Rectal smooth muscle tissue (tissue), 1 donor: ENCODE data around the gene MTR.

ENCODE experiments used
- H3K27ac ChIP-seq: one replicate; pipeline ENCODE4 v1.7.0; 2013; ENCODE audit warnings: low read depth, low read length, inconsistent platforms
- H3K27me3 ChIP-seq: one replicate; pipeline ENCODE4 v1.7.0; 2013; ENCODE audit warnings: low read length; ENCODE audit not compliant: control insufficient read depth, insufficient read depth
- H3K36me3 ChIP-seq: one replicate; pipeline ENCODE4 v1.7.0; 2013; ENCODE audit warnings: low read length; ENCODE audit not compliant: control insufficient read depth, insufficient read depth
- H3K4me1 ChIP-seq: one replicate; pipeline ENCODE4 v1.7.0; 2013; ENCODE audit warnings: low read length; ENCODE audit not compliant: control insufficient read depth, insufficient read depth
- H3K4me3 ChIP-seq: one replicate; pipeline ENCODE4 v1.7.0; 2013; ENCODE audit warnings: low read length
- H3K9ac ChIP-seq: one replicate; pipeline ENCODE4 v1.7.0; 2013; ENCODE audit warnings: low read length

MTR gene

DNA sequence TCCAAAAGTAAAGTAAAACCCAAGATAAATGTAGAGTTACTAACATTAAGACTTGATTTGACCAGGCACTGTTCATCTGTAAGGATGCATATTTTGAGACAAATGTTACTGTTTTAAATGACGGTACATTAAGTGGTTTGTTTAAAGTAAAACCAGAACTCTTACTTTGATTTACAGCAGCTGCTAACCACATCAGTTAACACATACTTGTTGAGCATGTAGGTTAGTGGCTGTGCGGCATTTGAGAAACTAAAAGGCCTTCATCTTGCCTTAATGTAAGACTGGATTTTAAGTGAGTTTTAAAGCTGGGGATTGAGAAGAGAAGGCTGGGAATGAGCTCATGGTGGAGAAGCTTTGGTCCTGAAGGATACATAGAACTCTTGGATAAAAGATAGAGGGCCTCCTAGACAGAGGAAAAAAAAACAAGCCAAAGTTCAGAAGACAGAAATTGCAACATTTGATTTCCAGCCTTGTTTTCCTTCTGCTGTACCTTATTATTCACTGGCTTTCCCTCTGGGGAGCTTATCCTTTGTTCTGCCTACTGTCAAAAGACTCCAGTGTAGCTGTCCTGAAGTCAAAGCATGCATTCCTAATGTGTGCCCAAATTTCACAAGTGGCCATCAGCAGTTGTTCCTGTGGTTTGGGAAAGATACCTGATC, 66.6 kb downstream of the MTR start:
- Histone ChIP-seq H3K4me1 (peaks cover 28% of the 10 kb centered on the region), H3K27me3 (no peaks in the 10 kb centered on the region), H3K9ac (no peak overlapping the region), H3K36me3 (peaks cover 18% of the 10 kb centered on the region), H3K27ac (peak overlapping the region; percentile 42), H3K4me3 (no peak overlapping the region)

DNA sequence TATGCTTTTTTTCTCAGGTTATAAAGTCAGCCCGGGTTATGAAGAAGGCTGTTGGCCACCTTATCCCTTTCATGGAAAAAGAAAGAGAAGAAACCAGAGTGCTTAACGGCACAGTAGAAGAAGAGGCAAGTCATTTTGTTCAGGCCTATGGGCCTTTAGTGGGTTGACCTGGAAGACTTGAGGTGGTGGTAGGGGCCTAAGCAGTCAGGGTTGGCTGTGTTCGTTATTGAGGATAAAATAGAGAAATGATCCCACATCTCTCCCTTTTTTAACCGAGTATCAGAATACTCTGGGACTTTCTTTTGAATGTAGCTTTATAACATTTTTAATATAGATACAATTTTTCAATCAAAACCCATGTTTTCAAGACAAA, 67.1 kb downstream of the MTR start:
- Histone ChIP-seq H3K4me1 (peaks cover 28% of the 10 kb centered on the region), H3K4me3 (no peak overlapping the region), H3K36me3 (peaks cover 18% of the 10 kb centered on the region), H3K27me3 (no peaks in the 10 kb centered on the region), H3K27ac (peak overlapping the region; percentile 42), H3K9ac (no peak overlapping the region)

DNA sequence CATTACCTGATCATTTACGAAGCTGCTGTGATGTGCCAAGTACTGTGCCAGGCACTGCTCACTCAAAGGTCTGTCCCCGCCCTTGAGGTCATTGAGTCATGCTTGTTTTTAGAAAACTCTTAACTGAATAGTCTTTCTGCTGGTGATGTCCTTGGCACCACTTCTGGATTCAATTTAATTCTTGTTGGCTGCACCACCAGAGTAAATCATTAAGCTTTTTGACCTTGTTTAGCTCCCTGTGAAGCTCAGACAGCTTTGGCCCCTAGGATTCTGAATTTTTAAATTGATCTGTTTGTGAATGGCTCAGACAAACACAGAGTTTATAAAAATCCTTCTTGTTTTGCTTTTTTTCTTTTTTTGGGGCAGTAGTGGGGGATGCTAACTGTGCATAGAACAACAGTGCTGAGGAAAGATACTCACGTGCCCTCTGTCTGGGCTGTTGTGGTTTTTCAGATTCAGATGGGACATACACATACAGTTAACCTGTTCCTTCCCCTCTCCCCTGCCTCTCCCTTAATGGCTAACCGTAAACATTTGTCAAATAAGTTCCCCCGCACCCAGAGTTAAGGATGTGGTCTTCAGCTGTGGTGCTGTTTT, 67.6 kb downstream of the MTR start:
- H3K36me3 ChIP-seq, result peaks cover 18% of the 10 kb centered on the region
- H3K27ac ChIP-seq, result peak overlapping the region; percentile 44
- H3K9ac ChIP-seq, result no peak overlapping the region

DNA sequence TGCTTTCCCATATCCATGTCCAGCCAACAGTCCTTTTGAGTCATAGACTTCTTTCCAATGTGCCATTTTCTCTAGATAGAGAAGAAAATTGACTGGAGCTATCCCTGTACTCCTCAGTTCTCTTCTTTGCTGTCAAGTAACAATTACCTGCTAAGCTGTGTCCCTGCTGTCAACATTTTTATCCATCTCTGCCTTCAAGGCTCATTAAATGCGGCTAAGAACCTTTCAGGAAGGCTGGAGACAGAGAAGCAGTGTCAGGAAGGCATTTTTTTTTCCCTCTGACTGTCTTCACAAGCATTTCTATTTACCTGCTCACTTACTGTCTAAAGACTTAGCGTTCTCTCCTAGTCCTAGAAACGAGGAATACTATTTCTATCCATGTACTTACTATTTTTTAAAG, 69.1 kb downstream of the MTR start:
- Histone ChIP-seq H3K36me3 (peaks cover 18% of the 10 kb centered on the region), H3K4me1 (peaks cover 28% of the 10 kb centered on the region), H3K27me3 (no peaks in the 10 kb centered on the region), H3K27ac (no peak overlapping the region), H3K4me3 (no peak overlapping the region), H3K9ac (no peak overlapping the region)

More for the DNA sequence above, 67.6 kb downstream of the MTR start:
- Histone ChIP-seq H3K4me1 (peaks cover 28% of the 10 kb centered on the region), H3K4me3 (no peak overlapping the region), H3K27me3 (no peaks in the 10 kb centered on the region)

DNA sequence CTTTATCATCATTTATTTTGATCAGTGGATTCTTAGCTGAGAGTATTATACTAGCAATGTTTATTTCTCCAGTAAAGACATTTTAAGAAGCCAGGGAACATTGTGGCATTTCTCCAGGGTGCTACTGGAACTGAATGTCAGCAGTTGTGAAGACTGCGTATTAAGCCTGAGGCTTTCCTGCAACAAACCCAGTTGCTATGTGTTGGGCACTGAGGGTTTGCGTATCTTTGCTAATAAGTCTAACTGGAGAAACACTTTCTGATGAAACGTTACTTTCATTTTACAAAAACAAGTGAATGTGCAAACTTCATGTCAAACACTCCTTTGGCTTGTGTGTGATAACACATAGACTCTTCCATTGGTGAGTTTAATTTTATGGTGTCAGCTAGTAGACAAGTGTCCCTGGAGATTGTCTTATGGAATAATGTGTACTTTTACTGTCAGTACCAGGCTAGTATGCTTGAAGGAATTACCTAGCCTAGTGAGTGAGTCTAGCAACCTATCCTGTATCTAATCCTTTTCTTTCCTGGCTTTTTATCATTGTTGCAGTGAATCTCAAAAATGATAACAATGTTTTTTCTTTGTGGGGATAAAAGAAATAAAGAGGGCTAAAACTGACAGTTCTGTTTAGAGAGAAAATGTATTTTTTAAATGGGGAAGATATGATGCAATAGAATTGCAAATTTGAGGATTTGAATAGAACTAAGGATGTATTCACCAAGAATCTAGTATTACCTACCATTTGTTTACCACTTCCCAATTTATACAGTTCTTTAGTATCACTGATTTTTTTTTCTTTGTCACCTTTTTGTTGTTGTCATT, 70.1 kb downstream of the MTR start:
- H3K27me3 ChIP-seq, result no peaks in the 10 kb centered on the region
- H3K27ac ChIP-seq, result peak overlapping the region; percentile 69
- H3K4me3 ChIP-seq, result no peak overlapping the region
- peaks cover 18% of the 10 kb centered on the region for H3K36me3 ChIP-seq
- peaks cover 28% of the 10 kb centered on the region for H3K4me1 ChIP-seq
- no peak overlapping the region for H3K9ac ChIP-seq

DNA sequence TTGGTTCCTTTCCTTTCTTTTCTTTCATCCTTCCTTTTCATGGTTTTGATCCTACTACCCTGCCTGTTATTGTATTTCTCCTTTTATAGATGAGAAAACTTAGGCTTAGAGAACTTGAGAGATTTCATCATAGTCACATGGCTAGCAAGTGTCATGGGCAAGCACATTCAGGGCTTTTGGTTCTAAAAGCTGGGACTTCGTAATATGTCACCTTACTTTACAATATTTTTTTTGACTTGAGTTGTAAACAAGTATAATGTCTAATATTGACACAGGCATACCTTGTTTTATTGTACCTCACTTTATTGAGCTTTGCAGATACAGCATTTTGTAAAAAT, 70.7 kb downstream of the MTR start:
- peak overlapping the region; percentile 69 for H3K27ac ChIP-seq
- no peak overlapping the region for H3K4me3 ChIP-seq
- peaks cover 18% of the 10 kb centered on the region for H3K36me3 ChIP-seq
- H3K4me1 ChIP-seq, result peaks cover 28% of the 10 kb centered on the region
- H3K9ac ChIP-seq, result no peak overlapping the region
- no peaks in the 10 kb centered on the region for H3K27me3 ChIP-seq

DNA sequence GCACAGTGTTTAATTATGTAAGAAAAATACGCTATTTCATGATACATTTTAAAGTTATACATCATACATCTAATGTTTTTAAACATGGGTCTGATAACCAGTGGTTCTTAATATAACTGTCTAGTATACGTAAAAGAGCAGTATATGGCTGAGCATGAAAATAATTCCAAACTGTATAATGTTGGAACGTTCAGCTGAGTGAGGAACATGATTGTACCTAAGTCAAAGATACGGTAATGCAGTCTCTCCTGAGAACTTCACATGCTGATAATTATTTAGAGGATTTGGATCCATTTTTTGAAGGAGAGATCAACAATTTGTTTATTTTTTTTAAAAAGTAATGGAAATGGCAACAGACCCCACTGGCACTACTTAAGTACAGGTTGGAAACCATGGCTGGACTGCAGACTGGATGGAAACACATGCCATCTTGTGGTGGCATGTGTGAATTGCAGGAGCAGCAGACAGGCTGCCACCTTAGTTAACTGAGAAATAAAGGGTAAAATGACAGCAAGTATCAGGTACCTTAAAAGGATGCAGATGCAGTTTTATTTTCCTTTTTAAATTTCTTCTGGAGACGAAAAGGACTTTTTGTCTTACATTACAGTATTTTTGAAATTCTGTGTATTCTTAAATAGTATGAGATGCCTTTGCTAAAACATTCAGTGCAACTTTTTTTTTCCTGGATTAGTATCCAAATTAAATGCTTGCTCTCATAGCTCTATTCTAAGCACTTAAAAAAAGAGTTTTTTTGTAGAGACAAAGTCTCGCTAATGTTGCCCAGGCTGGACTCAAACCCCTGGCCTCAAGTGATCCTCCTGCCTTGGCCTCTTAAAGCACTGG, 73.8 kb downstream of the MTR start:
- H3K9ac ChIP-seq, result no peak overlapping the region
- H3K4me3 ChIP-seq, result no peak overlapping the region
- peaks cover 10% of the 10 kb centered on the region for H3K4me1 ChIP-seq
- no peaks in the 10 kb centered on the region for H3K36me3 ChIP-seq
- H3K27me3 ChIP-seq, result no peaks in the 10 kb centered on the region
- H3K27ac ChIP-seq, result no peak overlapping the region

DNA sequence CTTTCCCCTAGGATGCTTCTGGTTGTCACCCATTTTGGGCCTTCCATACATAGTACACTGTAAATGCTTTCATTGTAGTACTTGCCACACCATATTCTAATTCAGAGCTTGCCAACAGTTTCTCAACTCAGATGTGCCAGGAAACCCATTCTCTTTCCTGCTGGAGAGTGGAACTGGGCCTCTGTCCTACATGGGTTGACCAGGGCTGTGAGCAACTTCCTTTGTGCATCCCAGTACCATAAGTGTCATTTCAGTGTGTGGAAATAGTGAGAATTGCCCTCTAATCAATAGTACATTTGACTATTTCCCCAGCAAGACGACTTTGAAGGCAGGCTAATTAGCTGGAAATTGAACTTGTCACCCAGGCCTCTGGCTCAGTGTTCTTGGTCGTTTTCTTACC, 74.8 kb downstream of the MTR start:
- no peaks in the 10 kb centered on the region for H3K27me3 ChIP-seq
- H3K4me1 ChIP-seq, result peaks cover 7% of the 10 kb centered on the region
- H3K27ac ChIP-seq, result no peak overlapping the region
- H3K9ac ChIP-seq, result no peak overlapping the region
- no peak overlapping the region for H3K4me3 ChIP-seq
- no peaks in the 10 kb centered on the region for H3K36me3 ChIP-seq

DNA sequence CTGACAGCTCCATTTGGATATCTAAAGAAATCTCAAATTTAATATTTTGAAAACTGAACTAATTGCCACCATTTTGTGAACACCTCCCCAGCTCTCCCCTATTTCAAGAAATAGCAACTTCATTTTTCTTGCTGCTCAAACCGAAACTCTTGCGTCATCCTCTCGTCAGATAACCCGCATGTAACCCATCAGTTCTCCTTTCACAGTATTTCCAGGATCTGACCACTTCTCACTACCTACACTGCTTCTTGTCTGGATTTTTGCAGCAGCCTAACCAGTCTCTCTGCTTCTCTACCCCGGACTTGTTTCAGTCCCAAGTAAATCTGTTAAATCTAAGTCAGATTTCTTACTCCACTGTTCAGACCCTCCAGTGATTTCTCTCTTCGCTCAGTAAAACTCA, 75.6 kb downstream of the MTR start:
- peaks cover 1% of the 10 kb centered on the region for H3K4me1 ChIP-seq
- no peaks in the 10 kb centered on the region for H3K36me3 ChIP-seq
- no peak overlapping the region for H3K4me3 ChIP-seq
- no peaks in the 10 kb centered on the region for H3K27me3 ChIP-seq
- no peak overlapping the region for H3K27ac ChIP-seq
- H3K9ac ChIP-seq, result no peak overlapping the region

DNA sequence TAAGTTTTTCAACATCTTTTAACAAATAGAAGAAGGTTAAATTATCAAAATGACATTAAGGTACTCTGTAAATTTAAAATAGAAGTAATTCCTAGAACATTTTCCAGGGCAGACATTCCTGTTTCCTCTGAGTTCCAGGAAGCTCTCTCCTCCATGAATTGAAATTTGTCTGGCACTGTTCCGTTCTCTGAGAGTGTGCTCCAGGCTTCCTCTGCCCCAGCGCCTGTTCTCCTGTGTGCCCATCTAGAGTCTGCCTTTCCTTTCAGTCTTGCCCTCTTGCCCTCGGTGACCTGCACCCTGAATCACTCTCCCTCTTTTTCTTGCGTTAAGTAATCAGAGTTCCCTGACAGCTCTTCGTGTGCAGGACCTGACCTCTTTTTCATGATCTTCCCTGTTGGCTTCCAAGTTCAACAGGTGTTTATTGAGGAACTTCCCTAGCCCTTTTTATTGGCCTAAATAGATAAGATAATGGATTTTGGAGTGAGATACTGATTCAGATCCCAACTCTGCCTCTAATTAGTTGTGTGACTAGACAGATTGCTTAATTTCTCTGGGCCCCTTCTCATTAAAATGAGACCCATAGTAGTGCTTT, 77.1 kb downstream of the MTR start:
- peaks cover 4% of the 10 kb centered on the region for H3K36me3 ChIP-seq
- no peak overlapping the region for H3K4me3 ChIP-seq
- H3K27me3 ChIP-seq, result no peaks in the 10 kb centered on the region
- no peak overlapping the region for H3K9ac ChIP-seq
- H3K27ac ChIP-seq, result no peak overlapping the region
- no peaks in the 10 kb centered on the region for H3K4me1 ChIP-seq

DNA sequence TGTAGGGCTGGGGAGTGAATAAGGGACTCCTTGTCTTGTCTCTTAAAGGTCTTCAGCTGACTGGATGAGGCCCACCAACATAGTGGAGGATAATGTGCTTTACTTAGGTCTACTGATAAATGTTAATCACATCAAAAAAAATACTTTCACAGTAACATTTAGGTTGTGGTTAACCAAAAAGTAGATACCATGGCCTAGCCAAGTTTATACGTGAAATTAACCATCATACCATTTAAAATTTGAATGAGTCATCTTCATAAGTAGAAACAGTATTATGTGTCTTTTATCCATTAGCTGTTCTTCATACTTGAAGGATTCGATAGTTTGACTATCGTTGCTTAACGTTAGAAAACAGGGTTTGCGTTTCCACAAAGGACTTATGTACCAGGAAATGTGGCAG, 80.9 kb downstream of the MTR start:
- no peak overlapping the region for H3K4me3 ChIP-seq
- no peaks in the 10 kb centered on the region for H3K4me1 ChIP-seq
- H3K27me3 ChIP-seq, result no peaks in the 10 kb centered on the region
- no peak overlapping the region for H3K27ac ChIP-seq
- H3K9ac ChIP-seq, result no peak overlapping the region
- peaks cover 5% of the 10 kb centered on the region for H3K36me3 ChIP-seq

DNA sequence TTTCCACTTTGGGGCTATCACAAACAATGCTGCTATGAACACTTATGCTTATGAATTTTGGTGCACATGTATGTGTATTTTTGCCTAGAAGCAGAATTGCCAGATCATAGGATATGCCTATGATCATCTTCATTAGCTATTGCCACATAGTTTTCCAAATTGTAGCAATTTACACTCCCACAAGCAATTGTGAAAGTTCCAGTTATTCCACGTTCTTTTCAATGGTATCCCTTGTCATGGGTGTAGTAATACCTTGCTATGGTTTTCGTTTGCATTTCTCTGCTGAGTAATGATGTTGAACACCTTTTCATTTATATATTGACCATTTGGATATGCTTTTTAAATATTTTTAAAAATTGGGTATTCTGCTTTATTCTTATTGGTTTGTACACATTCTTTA, 82.6 kb downstream of the MTR start:
- no peak overlapping the region for H3K4me3 ChIP-seq
- H3K9ac ChIP-seq, result no peak overlapping the region
- H3K27me3 ChIP-seq, result no peaks in the 10 kb centered on the region
- H3K27ac ChIP-seq, result no peak overlapping the region
- H3K36me3 ChIP-seq, result peaks cover 5% of the 10 kb centered on the region
- no peaks in the 10 kb centered on the region for H3K4me1 ChIP-seq
